CD14-positive monocyte (primary cell): ENCODE data around the gene FAM228A. TPM values are rescaled to one million over a fixed set of nuclear protein-coding genes. Genes with fewer than 3 reads are reported as not detected.

Experiments used
- DNase-seq, 3 donors: peaks; one replicate each; pipeline ENCODE4 v3.0.0-alpha.2; 2011 to 2022
- H2AFZ ChIP-seq: 2 replicates; pipeline ENCODE4 v1.6.0; 2012; ENCODE audit warnings: mild to moderate bottlenecking, low read depth, low read length, inconsistent platforms; ENCODE audit not compliant: insufficient read depth, poor library complexity, severe bottlenecking
- H3K27ac ChIP-seq, 2 donors: 1 replicate in 1 of 2; 2 replicates in 1 of 2; pipeline ENCODE4 v1.5.1; 2012 to 2013; ENCODE audit warnings: low read length in 2 of 2, control low read depth in 1 of 2, inconsistent platforms in 1 of 2, low read depth in 1 of 2, mild to moderate bottlenecking in 1 of 2
- H3K27me3 ChIP-seq, 2 donors: one replicate each; pipeline versions ENCODE4 v1.6.0 to v1.6.1; 2011 to 2013; ENCODE audit warnings: low read length in 2 of 2; ENCODE audit not compliant: control insufficient read depth in 2 of 2, insufficient read depth in 2 of 2
- H3K36me3 ChIP-seq, 2 donors: replicated peaks in 1 of 2; 1 replicate in 1 of 2; 2 replicates in 1 of 2; pipeline versions ENCODE4 v1.5.1 to v1.6.1; 2012 to 2013; ENCODE audit warnings: low read length in 2 of 2, control low read depth in 1 of 2, inconsistent platforms in 1 of 2, mild to moderate bottlenecking in 1 of 2; ENCODE audit not compliant: insufficient read depth in 2 of 2, control insufficient read depth in 1 of 2
- H3K4me1 ChIP-seq, 2 donors: 1 replicate in 1 of 2; 2 replicates in 1 of 2; pipeline versions ENCODE4 v1.5.1 to v1.6.1; 2012 to 2013; ENCODE audit warnings: low read length in 2 of 2, control low read depth in 1 of 2, inconsistent platforms in 1 of 2, mild to moderate bottlenecking in 1 of 2, moderate library complexity in 1 of 2; ENCODE audit not compliant: insufficient read depth in 2 of 2, control insufficient read depth in 1 of 2
- H3K4me2 ChIP-seq: replicated peaks from 2 replicates; pipeline ENCODE3; 2012; ENCODE audit warnings: low read length, moderate library complexity, mild to moderate bottlenecking; ENCODE audit not compliant: poor library complexity, severe bottlenecking; ENCODE audit errors: extremely low read depth
- H3K4me3 ChIP-seq, 3 experiments: fragments of 200-600 bp in 1 of 3; sonication (generic) in 1 of 3; replicated peaks in 1 of 3; 1 replicate in 2 of 3; 2 replicates in 1 of 3; pipeline ENCODE4 v1.5.1; 2011 to 2013; ENCODE audit warnings: low read length in 3 of 3, mild to moderate bottlenecking in 3 of 3, control low read depth in 2 of 3, low read depth in 2 of 3, inconsistent platforms in 1 of 3, moderate library complexity in 1 of 3
- H3K79me2 ChIP-seq: 2 replicates; pipeline ENCODE4 v1.6.0; 2012; ENCODE audit warnings: mild to moderate bottlenecking, control low read depth, inconsistent platforms, low read length, moderate library complexity; ENCODE audit not compliant: insufficient read depth
- H3K9ac ChIP-seq: 2 replicates; pipeline ENCODE4 v1.6.0; 2017; ENCODE audit warnings: low read length, mild to moderate bottlenecking; ENCODE audit not compliant: insufficient read depth, poor library complexity, severe bottlenecking
- H3K9me3 ChIP-seq, 2 donors: replicated peaks in 1 of 2; 1 replicate in 1 of 2; 2 replicates in 1 of 2; pipeline versions ENCODE4 v1.5.1 to v1.6.1; 2012 to 2013; ENCODE audit warnings: low read length in 2 of 2, control low read depth in 1 of 2; ENCODE audit not compliant: control insufficient read depth in 1 of 2, insufficient read depth in 1 of 2
- H4K20me1 ChIP-seq: 2 replicates; pipeline ENCODE4 v1.6.0; 2012; ENCODE audit warnings: mild to moderate bottlenecking, low read length, control low read depth, moderate library complexity; ENCODE audit not compliant: insufficient read depth
- H3K27ac Mint-ChIP-seq, 7 donors: one replicate each; pipeline ENCODE4 v1.8.0; 2020; ENCODE audit warnings: mild to moderate bottlenecking in 7 of 7, mixed read lengths in 7 of 7, moderate library complexity in 6 of 7, inconsistent platforms in 2 of 7
- H3K27me3 Mint-ChIP-seq, 3 donors: one replicate each; pipeline ENCODE4 v1.8.0; 2021 to 2022; ENCODE audit warnings: low read depth in 3 of 3, mild to moderate bottlenecking in 3 of 3, mixed read lengths in 3 of 3, moderate library complexity in 3 of 3, inconsistent platforms in 1 of 3
- H3K36me3 Mint-ChIP-seq, 2 donors: one replicate each; pipeline ENCODE4 v1.8.0; 2020; ENCODE audit warnings: mixed read lengths in 2 of 2, inconsistent platforms in 1 of 2, mild to moderate bottlenecking in 1 of 2
- H3K4me1 Mint-ChIP-seq: one replicate; pipeline ENCODE4 v1.8.0; 2020; ENCODE audit warnings: mild to moderate bottlenecking, mixed read lengths
- H3K4me3 Mint-ChIP-seq, 2 donors: one replicate each; pipeline ENCODE4 v1.8.0; 2020; ENCODE audit warnings: mild to moderate bottlenecking in 2 of 2, mixed read lengths in 2 of 2, moderate library complexity in 1 of 2
- H3K9me3 Mint-ChIP-seq, 7 donors: one replicate each; pipeline ENCODE4 v1.8.0; 2020 to 2022; ENCODE audit warnings: mixed read lengths in 7 of 7, mild to moderate bottlenecking in 6 of 7, moderate library complexity in 6 of 7, inconsistent platforms in 2 of 7
- CTCF ChIP-seq: fragments of 200-600 bp; IDR thresholded peaks from one replicate; pipeline ENCODE4 v1.8.0; 2022; ENCODE audit warnings: antibody characterized with exemption, mild to moderate bottlenecking
- WGBS: methylation state at CpG from one replicate; pipeline ENCODE4 v1.1.5; 2013; ENCODE audit warnings: missing lambda C conversion rate; ENCODE audit not compliant: insufficient coverage; 5-methylcytosine and 5-hydroxymethylcytosine counted together
- intact Hi-C, 2 donors: fragments of 100-400 bp; cut with micrococcal nuclease; formaldehyde crosslinking; loops; one replicate each; pipeline versions ENCODE4 v1.15.0 to v1.15.1; 2023
- polyA plus RNA-seq, 3 donors: library from polyadenylated mRNA; depleted of rRNA in 1 of 3; unstranded in 2 of 3; stranded (reverse) in 1 of 3; fragments of 300-500 nt in 2 of 3; fragments of >200 nt in 1 of 3; fragmentation: Illumina TruSeq in 2 of 3; gene quantifications; 1 replicate in 2 of 3; 2 replicates in 1 of 3; pipeline ENCODE4 v1.2.3, GENCODE V29; 2012 to 2021

The FAM228A gene
- polyA plus RNA-seq, 3 donors: 0.09 to 0.17 TPM; not detected in 1

GRCh38 chr2:24162494-24162893 is 12.4 kb upstream of the FAM228A start:
- intact Hi-C loops: no loop called here
- no peak overlapping the region for H3K4me3 Mint-ChIP-seq
- no peak overlapping the region for H3K4me3 ChIP-seq
- peaks cover 10% of the 10 kb centered on the region for H3K4me1 Mint-ChIP-seq
- peaks cover 0 to 4% (median 3%) of the 10 kb centered on the region in 3 donors for H3K27me3 Mint-ChIP-seq
- peaks cover 14 to 16% of the 10 kb centered on the region in 2 donors for H3K36me3 Mint-ChIP-seq
- H3K9me3 Mint-ChIP-seq: peaks cover 0 to 2% (median 0%) of the 10 kb centered on the region in 7 donors
- H2AFZ ChIP-seq: no peak overlapping the region
- H3K27ac Mint-ChIP-seq: no peak overlapping the region
- no peaks in the 10 kb centered on the region for H3K79me2 ChIP-seq
- no peak for DNase-seq
- H4K20me1 ChIP-seq: no peaks in the 10 kb centered on the region
- H3K4me1 ChIP-seq: peaks cover 9% of the 10 kb centered on the region in 2 donors
- no CpG with 5 or more reads among the region's 1 CpG for WGBS
- H3K9ac ChIP-seq: no peak overlapping the region
- no peak overlapping the region for H3K27ac ChIP-seq
- no peaks in the 10 kb centered on the region for H3K9me3 ChIP-seq
- H3K36me3 ChIP-seq: peaks cover 0 to 7% of the 10 kb centered on the region in 2 donors
- no peak for TF ChIP-seq CTCF
- no peaks in the 10 kb centered on the region for H3K27me3 ChIP-seq
- no peak overlapping the region for H3K4me2 ChIP-seq

- no peak overlapping the region for H3K9ac ChIP-seq
- Mint-ChIP-seq H3K4me1 (peaks cover 10% of the 10 kb centered on the region), H3K36me3 (peaks cover 12 to 14% of the 10 kb centered on the region in 2 donors), H3K27me3 (peaks cover 0 to 4% (median 3%) of the 10 kb centered on the region in 3 donors), H3K9me3 (peaks cover 0 to 2% (median 0%) of the 10 kb centered on the region in 7 donors), H3K27ac (no peak overlapping the region), H3K4me3 (no peak overlapping the region)
- 61% methylated on average over 3 of the region's 3 CpGs for WGBS
- no peak overlapping the region for H2AFZ ChIP-seq
- no peaks in the 10 kb centered on the region for H3K9me3 ChIP-seq
- no peak overlapping the region for H3K4me2 ChIP-seq
- intact Hi-C loops: no loop called here
- no peak for TF ChIP-seq CTCF
- no peak overlapping the region for H3K27ac ChIP-seq
- H3K79me2 ChIP-seq: no peaks in the 10 kb centered on the region
- peaks cover 9% of the 10 kb centered on the region in 2 donors for H3K4me1 ChIP-seq
- no peak overlapping the region for H3K4me3 ChIP-seq
- H3K27me3 ChIP-seq: no peaks in the 10 kb centered on the region
- no peaks in the 10 kb centered on the region for H4K20me1 ChIP-seq
- DNase-seq: no peak
- H3K36me3 ChIP-seq: peaks cover 0 to 7% of the 10 kb centered on the region in 2 donors
These were observed 11.7 kb upstream of the FAM228A start for GRCh38 chr2:24163186-24163585.
